CD14-positive monocyte (primary cell): Measurements from ENCODE around the gene IMMT. TPM values are rescaled to one million over a fixed set of nuclear protein-coding genes. Genes with fewer than 3 reads are reported as not detected.

Experiments
- DNase-seq, 3 donors: peaks; one replicate each; pipeline ENCODE4 v3.0.0-alpha.2; 2011 to 2022
- H2AFZ ChIP-seq: 2 replicates; pipeline ENCODE4 v1.6.0; 2012; ENCODE audit warnings: mild to moderate bottlenecking, low read depth, low read length, inconsistent platforms; ENCODE audit not compliant: insufficient read depth, poor library complexity, severe bottlenecking
- H3K27ac ChIP-seq, 2 donors: 1 replicate in 1 of 2; 2 replicates in 1 of 2; pipeline ENCODE4 v1.5.1; 2012 to 2013; ENCODE audit warnings: low read length in 2 of 2, control low read depth in 1 of 2, inconsistent platforms in 1 of 2, low read depth in 1 of 2, mild to moderate bottlenecking in 1 of 2
- H3K27me3 ChIP-seq, 2 donors: one replicate each; pipeline versions ENCODE4 v1.6.0 to v1.6.1; 2011 to 2013; ENCODE audit warnings: low read length in 2 of 2; ENCODE audit not compliant: control insufficient read depth in 2 of 2, insufficient read depth in 2 of 2
- H3K36me3 ChIP-seq, 2 donors: replicated peaks in 1 of 2; 1 replicate in 1 of 2; 2 replicates in 1 of 2; pipeline versions ENCODE4 v1.5.1 to v1.6.1; 2012 to 2013; ENCODE audit warnings: low read length in 2 of 2, control low read depth in 1 of 2, inconsistent platforms in 1 of 2, mild to moderate bottlenecking in 1 of 2; ENCODE audit not compliant: insufficient read depth in 2 of 2, control insufficient read depth in 1 of 2
- H3K4me1 ChIP-seq, 2 donors: 1 replicate in 1 of 2; 2 replicates in 1 of 2; pipeline versions ENCODE4 v1.5.1 to v1.6.1; 2012 to 2013; ENCODE audit warnings: low read length in 2 of 2, control low read depth in 1 of 2, inconsistent platforms in 1 of 2, mild to moderate bottlenecking in 1 of 2, moderate library complexity in 1 of 2; ENCODE audit not compliant: insufficient read depth in 2 of 2, control insufficient read depth in 1 of 2
- H3K4me2 ChIP-seq: replicated peaks from 2 replicates; pipeline ENCODE3; 2012; ENCODE audit warnings: low read length, moderate library complexity, mild to moderate bottlenecking; ENCODE audit not compliant: poor library complexity, severe bottlenecking; ENCODE audit errors: extremely low read depth
- H3K4me3 ChIP-seq, 3 experiments: fragments of 200-600 bp in 1 of 3; sonication (generic) in 1 of 3; replicated peaks in 1 of 3; 1 replicate in 2 of 3; 2 replicates in 1 of 3; pipeline ENCODE4 v1.5.1; 2011 to 2013; ENCODE audit warnings: low read length in 3 of 3, mild to moderate bottlenecking in 3 of 3, control low read depth in 2 of 3, low read depth in 2 of 3, inconsistent platforms in 1 of 3, moderate library complexity in 1 of 3
- H3K79me2 ChIP-seq: 2 replicates; pipeline ENCODE4 v1.6.0; 2012; ENCODE audit warnings: mild to moderate bottlenecking, control low read depth, inconsistent platforms, low read length, moderate library complexity; ENCODE audit not compliant: insufficient read depth
- H3K9ac ChIP-seq: 2 replicates; pipeline ENCODE4 v1.6.0; 2017; ENCODE audit warnings: low read length, mild to moderate bottlenecking; ENCODE audit not compliant: insufficient read depth, poor library complexity, severe bottlenecking
- H3K9me3 ChIP-seq, 2 donors: replicated peaks in 1 of 2; 1 replicate in 1 of 2; 2 replicates in 1 of 2; pipeline versions ENCODE4 v1.5.1 to v1.6.1; 2012 to 2013; ENCODE audit warnings: low read length in 2 of 2, control low read depth in 1 of 2; ENCODE audit not compliant: control insufficient read depth in 1 of 2, insufficient read depth in 1 of 2
- H4K20me1 ChIP-seq: 2 replicates; pipeline ENCODE4 v1.6.0; 2012; ENCODE audit warnings: mild to moderate bottlenecking, low read length, control low read depth, moderate library complexity; ENCODE audit not compliant: insufficient read depth
- H3K27ac Mint-ChIP-seq, 7 donors: one replicate each; pipeline ENCODE4 v1.8.0; 2020; ENCODE audit warnings: mild to moderate bottlenecking in 7 of 7, mixed read lengths in 7 of 7, moderate library complexity in 6 of 7, inconsistent platforms in 2 of 7
- H3K27me3 Mint-ChIP-seq, 3 donors: one replicate each; pipeline ENCODE4 v1.8.0; 2021 to 2022; ENCODE audit warnings: low read depth in 3 of 3, mild to moderate bottlenecking in 3 of 3, mixed read lengths in 3 of 3, moderate library complexity in 3 of 3, inconsistent platforms in 1 of 3
- H3K36me3 Mint-ChIP-seq, 2 donors: one replicate each; pipeline ENCODE4 v1.8.0; 2020; ENCODE audit warnings: mixed read lengths in 2 of 2, inconsistent platforms in 1 of 2, mild to moderate bottlenecking in 1 of 2
- H3K4me1 Mint-ChIP-seq: one replicate; pipeline ENCODE4 v1.8.0; 2020; ENCODE audit warnings: mild to moderate bottlenecking, mixed read lengths
- H3K4me3 Mint-ChIP-seq, 2 donors: one replicate each; pipeline ENCODE4 v1.8.0; 2020; ENCODE audit warnings: mild to moderate bottlenecking in 2 of 2, mixed read lengths in 2 of 2, moderate library complexity in 1 of 2
- H3K9me3 Mint-ChIP-seq, 7 donors: one replicate each; pipeline ENCODE4 v1.8.0; 2020 to 2022; ENCODE audit warnings: mixed read lengths in 7 of 7, mild to moderate bottlenecking in 6 of 7, moderate library complexity in 6 of 7, inconsistent platforms in 2 of 7
- CTCF ChIP-seq: fragments of 200-600 bp; IDR thresholded peaks from one replicate; pipeline ENCODE4 v1.8.0; 2022; ENCODE audit warnings: antibody characterized with exemption, mild to moderate bottlenecking
- WGBS: methylation state at CpG from one replicate; pipeline ENCODE4 v1.1.5; 2013; ENCODE audit warnings: missing lambda C conversion rate; ENCODE audit not compliant: insufficient coverage; 5-methylcytosine and 5-hydroxymethylcytosine counted together
- intact Hi-C, 2 donors: fragments of 100-400 bp; cut with micrococcal nuclease; formaldehyde crosslinking; loops; one replicate each; pipeline versions ENCODE4 v1.15.0 to v1.15.1; 2023
- polyA plus RNA-seq, 3 donors: library from polyadenylated mRNA; depleted of rRNA in 1 of 3; unstranded in 2 of 3; stranded (reverse) in 1 of 3; fragments of 300-500 nt in 2 of 3; fragments of >200 nt in 1 of 3; fragmentation: Illumina TruSeq in 2 of 3; gene quantifications; 1 replicate in 2 of 3; 2 replicates in 1 of 3; pipeline ENCODE4 v1.2.3, GENCODE V29; 2012 to 2021

IMMT gene
- polyA plus RNA-seq, 3 donors, result 24.3 to 54.0 (median 41.2) TPM

- no peak for TF ChIP-seq CTCF
- Histone ChIP-seq H3K27ac (peak within 1 kb of the TSS; percentile 44 to 88), H4K20me1 (peaks cover 12% of the 10 kb centered on the region), H3K4me1 (peaks cover 17 to 24% of the 10 kb centered on the region in 2 donors), H2AFZ (peak within 1 kb of the TSS; percentile 90), H3K4me2 (peak within 1 kb of the TSS; percentile 96), H3K9ac (peak within 1 kb of the TSS; percentile 74), H3K27me3 (no peaks in the 10 kb centered on the region), H3K9me3 (no peaks in the 10 kb centered on the region), H3K36me3 (peaks cover 20 to 54% of the 10 kb centered on the region in 2 donors), H3K79me2 (peaks cover 81% of the 10 kb centered on the region), H3K4me3 (peak within 1 kb of the TSS; percentile 70 to 94 (median 79))
- peak; percentile 79 to 87 (median 80) for DNase-seq
- Mint-ChIP-seq H3K36me3 (peaks cover 32 to 34% of the 10 kb centered on the region in 2 donors), H3K27ac (peak within 1 kb of the TSS; percentile 94 to 100 (median 99)), H3K4me3 (peak within 1 kb of the TSS; percentile 93 to 98), H3K4me1 (peaks cover 25% of the 10 kb centered on the region), H3K27me3 (peaks cover 0 to 1% (median 0%) of the 10 kb centered on the region in 3 donors), H3K9me3 (peaks cover 0 to 2% (median 0%) of the 10 kb centered on the region in 7 donors)
- intact Hi-C loops, result loop anchor here (5.0 to 10.0 kb wide), 6 partner anchors 87 to 1133 kb away; partner anchors contain the start of genes C2orf68 (in 2 of the 2), USP39 (in 2 of the 2), IMMT (in 1 of the 2) and KCMF1 (in 1 of the 2)
- 0% methylated on average over 20 of the region's 38 CpGs for WGBS
These were observed 89.9 kb downstream of the IMMT start, which contains the start of gene POLR1A for GRCh38 chr2:86105252-86105968. Gene POLR1A, minus strand, starts transcription at chr2:86105886. Its CDS starts 110 bp downstream, at chr2:86105776.

- H2AFZ ChIP-seq, result no peak overlapping the region
- H4K20me1 ChIP-seq, result peaks cover under 1% of the 10 kb centered on the region
- peaks cover 58% of the 10 kb centered on the region for H3K79me2 ChIP-seq
- Mint-ChIP-seq H3K4me1 (peaks cover 24% of the 10 kb centered on the region), H3K36me3 (peaks cover 42% of the 10 kb centered on the region in 2 donors), H3K4me3 (no peak overlapping the region), H3K27me3 (peaks cover 0 to 1% (median 1%) of the 10 kb centered on the region in 3 donors), H3K9me3 (peaks cover 0 to 2% (median 0%) of the 10 kb centered on the region in 7 donors), H3K27ac (no peak overlapping the region)
- no peak overlapping the region for H3K27ac ChIP-seq
- intact Hi-C loops, result loop anchor here (10.0 kb wide), 3 partner anchors 93 to 487 kb away; partner anchors contain the start of genes C2orf68 (in 2 of the 2), USP39 (in 2 of the 2), IMMT (in 1 of the 2) and KDM3A (in 1 of the 2)
- DNase-seq, result no peak
- H3K4me2 ChIP-seq, result no peak overlapping the region
- H3K36me3 ChIP-seq, result peaks cover 25 to 63% of the 10 kb centered on the region in 2 donors
- no peaks in the 10 kb centered on the region for H3K9me3 ChIP-seq
- no peak overlapping the region for H3K4me3 ChIP-seq
- no peak overlapping the region for H3K9ac ChIP-seq
- peaks cover 17 to 19% of the 10 kb centered on the region in 2 donors for H3K4me1 ChIP-seq
- H3K27me3 ChIP-seq, result no peaks in the 10 kb centered on the region
- TF ChIP-seq CTCF, result no peak
These were observed 93.1 kb downstream of the IMMT start for GRCh38 chr2:86102157-86102556.
